ENCODE results near the gene ANKRD7.

ANKRD7 gene

DNA sequence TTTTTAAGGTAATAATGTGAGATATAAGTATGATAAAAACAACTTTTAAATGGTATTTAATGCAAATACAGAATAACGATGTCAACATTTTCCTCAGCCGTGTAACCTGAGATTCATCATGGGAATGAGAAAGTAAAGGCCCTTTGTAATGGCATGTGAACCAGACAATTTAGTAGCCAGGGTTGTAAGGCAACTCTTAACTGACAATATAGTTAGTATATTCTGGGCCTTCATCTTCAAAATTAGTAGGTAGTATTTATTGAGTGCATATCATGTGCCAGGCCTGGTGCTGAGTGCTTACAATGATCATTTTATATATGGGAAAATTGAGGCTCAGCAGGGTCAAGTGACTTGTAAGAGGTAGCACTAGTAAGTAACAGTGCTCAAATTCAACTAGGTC lies 29.9 kb upstream of the ANKRD7 start:
- H3K27ac ChIP-seq (replicated peaks), result no peak overlapping the region
- no peak overlapping the region for H3K4me3 ChIP-seq (replicated peaks; ENCODE audit: insufficient read depth, low read length)
- TF ChIP-seq POLR2AphosphoS5 (IDR thresholded peaks at IDR 0.05; ENCODE audit: low read depth) (no peak), CTCF (IDR thresholded peaks at IDR 0.05; ENCODE audit: insufficient read depth, low read length) (no peak), SPI1 (IDR thresholded peaks at IDR 0.05; ENCODE audit: borderline replicate concordance, low read depth) (no peak), REST (IDR thresholded peaks at IDR 0.05; ENCODE audit: insufficient replicate concordance, low read depth) (no peak), GABPA (IDR thresholded peaks at IDR 0.05; ENCODE audit: low read depth) (no peak)
- no peak for DNase-seq (ENCODE audit: low read depth in 1 of 2, low spot score in 1 of 2)
- H3K27me3 ChIP-seq (ENCODE audit: insufficient read depth, poor library complexity, severe bottlenecking), result no peaks in the 10 kb centered on the region

GRCh38 chr7:118195837-118196474 lies 28.5 kb upstream of the ANKRD7 start:
- H3K27me3 ChIP-seq (ENCODE audit: insufficient read depth, poor library complexity, severe bottlenecking), result no peaks in the 10 kb centered on the region
- TF ChIP-seq POLR2AphosphoS5 (IDR thresholded peaks at IDR 0.05; ENCODE audit: low read depth) (no peak), GABPA (IDR thresholded peaks at IDR 0.05; ENCODE audit: low read depth) (no peak), SPI1 (IDR thresholded peaks at IDR 0.05; ENCODE audit: borderline replicate concordance, low read depth) (no peak), CTCF (IDR thresholded peaks at IDR 0.05; ENCODE audit: insufficient read depth, low read length) (peak; percentile 55)
- peak; percentile 21 to 59 for DNase-seq (ENCODE audit: low read depth in 1 of 2, low spot score in 1 of 2)
- no peak overlapping the region for H3K4me3 ChIP-seq (replicated peaks; ENCODE audit: insufficient read depth, low read length)
- H3K27ac ChIP-seq (replicated peaks), result no peak overlapping the region

DNA sequence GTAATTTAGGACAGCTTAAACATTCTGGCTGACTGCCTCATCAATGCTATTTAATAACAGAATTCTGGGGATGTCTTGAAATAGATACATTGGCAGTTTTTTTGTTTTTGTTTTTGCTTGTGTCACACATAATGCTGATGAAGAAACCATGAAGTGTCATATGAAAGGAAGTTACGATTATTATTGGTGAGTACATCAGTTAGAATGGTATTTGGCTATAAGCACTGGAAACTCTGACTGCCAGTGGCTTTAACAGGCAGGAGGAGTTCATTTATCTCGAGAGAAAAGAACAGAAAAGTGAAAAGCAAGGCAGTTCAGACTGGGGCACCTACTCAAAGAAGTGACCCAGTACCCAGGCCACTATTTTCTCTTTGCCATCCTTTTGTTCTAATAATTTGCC lies 22.4 kb upstream of the ANKRD7 start:
- TF ChIP-seq CTCF (IDR thresholded peaks at IDR 0.05; ENCODE audit: insufficient read depth, low read length), result no peak
- no peak for DNase-seq (ENCODE audit: low read depth in 1 of 2, low spot score in 1 of 2)
- no peaks in the 10 kb centered on the region for H3K27me3 ChIP-seq (ENCODE audit: insufficient read depth, poor library complexity, severe bottlenecking)
- H3K27ac ChIP-seq (replicated peaks), result no peak overlapping the region
- H3K4me3 ChIP-seq (replicated peaks; ENCODE audit: insufficient read depth, low read length), result no peak overlapping the region

DNA sequence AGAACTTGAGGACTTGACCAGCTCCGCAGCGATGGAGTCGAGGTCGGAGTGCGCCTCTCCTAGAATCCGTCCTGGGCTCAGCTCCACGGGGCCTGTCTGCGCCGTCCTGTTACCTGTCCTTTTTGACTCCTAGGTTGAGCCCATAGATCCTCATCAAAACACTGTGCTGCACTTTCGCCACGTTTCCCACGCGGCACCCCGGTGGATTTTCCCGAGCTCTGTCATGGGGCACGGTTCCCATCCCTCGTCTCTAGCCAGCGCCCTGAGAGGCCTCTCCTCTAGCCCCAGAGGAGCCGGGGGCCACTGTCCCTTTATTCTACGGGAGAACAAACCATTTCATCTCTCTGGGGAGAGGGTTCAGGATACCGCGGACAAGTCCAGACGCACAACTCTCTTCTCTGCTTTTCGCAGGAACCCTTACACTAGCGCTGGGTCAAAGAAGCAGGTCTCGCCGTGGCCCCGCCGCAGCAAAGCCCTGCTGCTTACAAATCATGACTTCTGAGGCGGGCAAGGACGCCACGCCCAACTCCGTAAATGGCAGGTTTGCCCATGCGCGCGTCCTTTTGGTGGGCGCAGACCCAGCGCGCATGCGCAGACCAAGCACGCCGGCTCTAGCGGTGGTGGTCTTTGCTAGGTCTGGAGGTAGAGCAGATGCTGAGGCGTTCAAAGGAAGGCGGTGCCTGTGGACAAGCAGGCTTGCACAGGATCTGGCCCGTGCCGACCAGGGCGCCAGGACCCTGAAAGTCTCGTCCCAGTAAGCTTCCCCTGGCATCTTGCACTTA lies 10.3 kb upstream of the ANKRD7 start:
- no peak overlapping the region for H3K27ac ChIP-seq (replicated peaks)
- DNase-seq (ENCODE audit: low read depth in 1 of 2, low spot score in 1 of 2), result no peak
- no peaks in the 10 kb centered on the region for H3K27me3 ChIP-seq (ENCODE audit: insufficient read depth, poor library complexity, severe bottlenecking)
- H3K4me3 ChIP-seq (replicated peaks; ENCODE audit: insufficient read depth, low read length), result no peak overlapping the region
- no peak for TF ChIP-seq POLR2AphosphoS5 (IDR thresholded peaks at IDR 0.05; ENCODE audit: low read depth)
- no peak for TF ChIP-seq GABPA (IDR thresholded peaks at IDR 0.05; ENCODE audit: low read depth)
- no peak for TF ChIP-seq REST (IDR thresholded peaks at IDR 0.05; ENCODE audit: insufficient replicate concordance, low read depth)
- TF ChIP-seq SPI1 (IDR thresholded peaks at IDR 0.05; ENCODE audit: borderline replicate concordance, low read depth), result no peak
- TF ChIP-seq CTCF (IDR thresholded peaks at IDR 0.05; ENCODE audit: insufficient read depth, low read length), result no peak
